ENCODE measurements around the gene SELENOT.
"Not testable (repeated sequence)": the region's sequence is repeated elsewhere in the genome, so short reads cannot be mapped to it uniquely, and the experiment has no call there.

The SELENOT gene

DNA sequence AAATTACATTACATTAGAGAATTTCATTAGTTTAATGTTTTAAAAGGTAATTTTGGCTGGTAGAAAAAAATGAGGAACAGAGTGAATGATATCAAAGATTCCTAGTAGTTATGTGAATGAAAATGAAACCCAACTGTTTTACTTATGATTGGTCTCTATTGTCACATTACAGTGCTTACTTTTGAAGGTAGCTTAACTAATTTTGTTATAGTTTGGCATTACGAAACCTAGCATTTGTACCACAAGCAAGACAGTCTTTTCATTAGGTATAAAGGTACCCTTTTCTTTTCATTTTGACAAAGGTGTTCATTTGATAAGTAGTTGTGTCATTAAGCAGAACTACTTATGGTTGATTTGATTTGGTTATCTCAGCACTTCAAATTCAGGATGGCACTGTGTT lies 6.9 kb downstream of the SELENOT start:
- DNase-seq = no peak

DNA sequence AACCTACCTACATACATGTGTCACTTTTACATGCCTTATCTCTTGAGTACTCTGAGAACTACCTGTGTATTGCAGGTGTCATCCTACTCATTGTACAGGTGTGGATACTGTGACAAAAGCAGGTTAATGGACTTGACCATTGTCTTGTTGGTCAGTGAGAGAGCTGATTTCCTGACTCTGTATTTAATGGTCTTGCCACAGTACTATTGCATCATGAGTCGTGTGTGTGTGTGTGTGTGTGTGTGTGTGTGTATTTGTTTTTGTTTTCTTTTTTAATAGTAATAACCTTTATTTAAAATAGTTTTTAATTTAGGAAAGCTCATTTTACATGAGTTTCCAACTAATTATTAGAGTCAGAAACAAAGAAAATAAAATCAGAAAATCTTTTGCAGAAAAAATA lies 7.7 kb downstream of the SELENOT start:
- no peak for DNase-seq

- DNase-seq = no peak
Observed at GRCh38 chr3:150611666-150612065, 8.5 kb downstream of the SELENOT start.

DNA sequence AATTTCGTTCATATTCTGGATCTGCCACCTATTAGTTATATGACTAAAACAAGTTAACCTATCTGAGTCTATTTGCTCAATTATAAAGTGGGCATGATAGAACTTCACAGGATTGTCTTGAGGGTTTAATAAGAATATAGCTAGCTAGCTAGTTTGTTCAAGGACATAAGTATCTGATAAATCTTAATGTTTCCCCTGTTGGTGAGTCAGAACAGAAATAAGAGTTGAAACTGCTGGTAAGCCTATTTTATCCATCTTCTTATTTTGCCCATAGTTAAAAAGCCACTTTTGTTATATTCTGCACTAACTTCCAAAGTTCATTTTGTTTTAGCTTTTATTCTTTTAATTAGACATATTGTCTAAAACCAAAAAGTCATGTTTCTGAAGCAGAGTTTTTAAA lies 9.4 kb downstream of the SELENOT start:
- no peak for DNase-seq

GRCh38 chr3:150613034-150613433 lies 9.9 kb downstream of the SELENOT start:
- no peak for DNase-seq

- no peak for DNase-seq
Observed at GRCh38 chr3:150613709-150614480, 10.8 kb downstream of the SELENOT start.

- DNase-seq = no peak
Observed at GRCh38 chr3:150620002-150620689, 17.0 kb downstream of the SELENOT start.

- not testable (repeated sequence) for DNase-seq
Observed at GRCh38 chr3:150622955-150623354, 19.8 kb downstream of the SELENOT start.

DNA sequence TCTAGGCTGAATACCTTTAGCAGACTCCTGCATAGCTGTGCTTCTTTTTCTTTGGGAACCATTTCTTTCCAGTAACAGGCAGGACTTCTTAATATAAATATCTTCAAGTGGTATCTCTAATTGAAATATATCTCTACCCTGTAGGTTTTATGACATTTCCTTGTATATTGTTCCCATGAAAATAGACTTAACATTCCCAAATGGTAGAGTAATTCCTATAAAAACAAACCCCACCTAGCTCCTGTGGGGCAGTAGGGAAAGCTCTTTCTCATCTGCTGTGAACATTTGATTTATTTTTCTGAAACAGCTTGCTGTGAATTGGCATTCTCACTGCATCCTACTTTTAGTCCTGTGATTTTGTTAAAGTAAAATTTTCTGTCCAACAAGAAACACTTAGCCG lies 20.8 kb downstream of the SELENOT start:
- no peak for DNase-seq

- no peak for DNase-seq
Observed at GRCh38 chr3:150626148-150626930, 23.2 kb downstream of the SELENOT start.

GRCh38 chr3:150627557-150627956 lies 24.4 kb downstream of the SELENOT start:
- DNase-seq = no peak

DNA sequence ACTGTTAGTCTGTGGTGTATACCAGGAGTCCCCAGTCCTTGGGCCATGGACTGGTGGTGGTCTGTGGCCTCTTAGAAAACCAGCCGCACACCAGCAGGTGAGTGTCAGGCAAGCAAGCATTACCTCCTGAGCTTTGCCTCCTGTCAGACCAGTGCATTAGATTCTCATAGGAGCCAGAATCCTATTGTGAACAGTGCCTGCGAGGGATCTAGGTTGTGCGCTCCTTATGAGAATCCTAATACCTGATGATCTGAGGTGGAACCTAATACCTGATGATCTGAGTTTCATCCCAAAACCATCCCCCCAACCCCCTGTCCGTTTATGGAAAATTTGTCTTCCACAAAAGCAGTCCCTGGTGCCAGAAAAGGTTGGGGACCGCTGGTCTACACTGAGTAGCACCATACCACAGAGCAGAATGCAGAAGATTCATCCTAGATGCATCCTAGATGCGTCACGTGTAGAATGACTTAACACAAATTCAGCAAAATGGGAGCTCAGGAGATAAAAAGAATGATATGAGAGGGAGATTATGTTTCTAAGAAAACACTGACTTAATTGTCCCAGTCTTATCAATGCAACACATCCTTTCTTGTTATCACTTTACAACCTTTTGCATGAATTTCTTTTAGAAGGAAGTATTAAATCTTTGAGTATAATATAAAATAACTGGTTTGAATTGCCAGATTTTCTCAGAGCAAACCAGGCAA lies 28.5 kb downstream of the SELENOT start:
- no peak for DNase-seq

DNA sequence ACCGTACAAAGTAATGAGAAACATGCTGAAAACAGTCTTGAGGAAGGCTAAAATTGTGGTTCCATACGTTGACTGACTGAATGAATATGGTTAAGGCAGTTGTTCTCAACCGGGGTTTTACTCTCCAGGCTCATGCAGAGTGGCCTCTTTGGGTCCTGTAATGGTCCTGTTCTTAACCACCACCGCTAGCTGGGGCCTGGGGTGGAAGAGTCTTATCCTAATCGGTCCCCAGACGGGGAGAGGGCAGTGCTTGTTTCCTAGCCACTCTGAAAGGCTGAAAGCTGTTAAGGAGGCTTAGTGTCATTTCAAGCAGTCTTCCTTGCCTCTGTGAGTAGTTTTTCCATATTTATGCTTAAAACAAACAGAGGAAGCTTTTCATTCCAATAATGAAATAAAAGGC lies 32.0 kb downstream of the SELENOT start:
- DNase-seq = no peak

DNA sequence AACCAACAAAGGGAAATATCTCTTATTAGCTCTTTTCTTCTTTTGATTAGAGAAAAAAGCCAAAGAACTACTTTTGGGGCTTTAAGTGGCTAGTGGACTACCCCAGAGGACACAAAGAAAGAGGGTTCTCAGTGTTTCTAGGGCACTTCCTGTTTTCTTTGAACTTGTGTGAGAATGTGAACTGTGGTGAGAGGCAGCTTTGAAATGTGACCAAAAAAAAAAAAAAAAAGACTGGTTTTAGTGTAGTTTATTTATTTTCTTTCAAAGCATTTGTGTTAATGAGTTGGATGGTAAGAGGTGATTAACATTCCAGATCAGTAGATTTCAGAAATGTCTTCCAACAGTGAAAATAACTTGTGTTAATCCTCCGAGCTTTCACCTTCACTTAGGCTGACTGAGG lies 32.4 kb downstream of the SELENOT start:
- DNase-seq = no peak

DNA sequence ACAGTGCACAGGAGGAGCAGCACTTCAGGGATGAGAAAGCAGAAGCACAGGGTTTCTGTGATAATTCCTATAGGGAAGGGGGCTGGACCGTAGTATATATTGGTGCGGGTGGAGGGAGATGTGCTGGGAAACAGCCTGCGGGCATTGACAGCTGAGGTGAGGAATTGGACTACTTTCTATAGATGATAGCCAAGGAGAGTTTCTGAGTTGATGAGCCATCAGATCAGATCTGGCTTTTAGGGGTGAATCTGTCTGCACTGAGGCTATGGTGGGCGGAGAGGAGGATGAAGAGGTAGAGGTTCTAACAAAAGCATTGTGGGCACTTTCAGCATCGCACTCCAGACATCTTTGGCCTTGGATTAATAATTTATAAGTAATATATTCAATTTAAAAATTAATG lies 33.1 kb downstream of the SELENOT start:
- no peak for DNase-seq

GRCh38 chr3:150639262-150639661 lies 36.1 kb downstream of the SELENOT start:
- DNase-seq = no peak

DNA sequence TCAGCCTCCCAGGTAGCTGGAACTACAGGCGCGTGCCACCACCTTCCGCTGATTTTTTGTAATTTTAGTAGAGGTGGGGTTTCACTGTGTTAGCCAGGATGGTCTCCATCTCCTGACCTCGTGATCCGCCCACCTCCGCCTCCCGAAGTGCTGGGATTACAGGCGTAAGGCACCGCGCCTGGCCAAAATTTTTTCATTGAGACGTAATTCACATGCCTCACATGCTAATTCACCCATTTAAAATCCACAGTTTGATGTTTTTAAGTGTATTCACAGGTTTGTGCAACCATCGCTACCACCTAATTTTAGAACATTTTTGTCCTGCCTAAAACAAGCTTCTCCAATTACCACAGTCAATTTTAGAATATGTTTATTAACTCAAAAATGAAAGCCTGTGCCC lies 37.1 kb downstream of the SELENOT start:
- no peak for DNase-seq

DNA sequence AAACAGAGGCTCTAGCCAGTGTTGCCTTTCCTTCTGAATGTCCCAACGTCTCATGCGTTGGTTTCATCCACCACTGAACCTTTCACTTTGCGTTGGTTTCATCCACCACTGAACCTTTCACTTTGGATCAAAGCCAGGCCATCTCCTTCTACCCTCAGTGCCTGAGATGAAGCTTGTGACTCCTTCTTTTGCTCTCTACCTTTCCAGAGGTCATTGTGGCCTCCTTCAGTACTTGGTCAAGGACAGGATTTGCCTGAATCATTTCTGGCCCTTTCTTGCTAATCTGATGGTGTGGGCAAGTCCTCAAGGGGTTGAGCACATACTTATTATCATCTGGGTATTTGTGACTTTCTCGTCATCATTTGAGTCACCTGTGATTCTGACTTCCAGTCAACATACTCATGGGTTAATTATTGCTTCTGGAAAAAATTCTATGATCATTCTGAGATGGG lies 50.0 kb downstream of the SELENOT start:
- no peak for DNase-seq

GRCh38 chr3:150656316-150656715 lies 53.2 kb downstream of the SELENOT start:
- no peak for DNase-seq

- DNase-seq = no peak
Observed at GRCh38 chr3:150662410-150663200, 59.5 kb downstream of the SELENOT start.

DNA sequence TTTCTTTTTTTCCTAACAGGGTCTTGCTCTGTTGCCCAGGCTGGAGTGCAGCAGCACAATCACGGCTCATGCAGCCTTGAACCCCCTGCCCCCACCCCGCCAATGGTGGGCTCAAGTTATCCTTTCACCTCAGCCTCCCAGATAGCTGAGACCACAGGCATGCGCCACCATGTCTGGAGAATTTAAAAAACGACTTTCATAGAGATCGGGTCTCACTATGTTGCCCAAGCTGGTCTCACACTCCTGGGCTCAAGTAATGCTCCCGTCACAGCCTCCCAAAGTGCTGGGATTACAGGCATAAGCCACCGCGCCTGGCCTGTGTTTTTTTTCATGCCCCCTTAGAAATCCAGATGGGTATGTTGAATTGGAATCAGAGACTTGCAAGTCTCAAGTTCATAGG lies 60.3 kb downstream of the SELENOT start:
- DNase-seq = no peak

- DNase-seq = no peak
Observed at GRCh38 chr3:150666167-150666566, 63.0 kb downstream of the SELENOT start.

Data from stimulated activated CD4-positive, alpha-beta T cell treated with anti-CD3 and anti-CD28 coated beads, Interleukin-2, amount 100 ng/mL, for 24 hours (primary cell).